Hematopoietic multipotent progenitor cell treated with erythropoietin and hydrocortisone succinate and interleukin-3 and kit ligand, for 4 days (in vitro differentiated cells): ENCODE results near the gene TRIM68.

Source experiments
- DNase-seq: peaks from one replicate; pipeline ENCODE4 v3.0.0-alpha.2; 2015

The TRIM68 gene

GRCh38 chr11:4606231-4607015 lies 1.6 kb downstream of the TRIM68 start:
- DNase-seq: peak; percentile 42

GRCh38 chr11:4605057-4605456 lies 3.0 kb downstream of the TRIM68 start:
- no peak for DNase-seq

GRCh38 chr11:4593739-4594138 lies 14.3 kb downstream of the TRIM68 start, which contains the start of gene OR52I1:
OR52I1 (plus strand) TSS chr11:4594039; CDS start chr11:4594039, 0 bp downstream.
- DNase-seq: no peak

GRCh38 chr11:4589017-4589416 lies 19.0 kb downstream of the TRIM68 start:
- DNase-seq: no peak

- DNase-seq: no peak
These were observed 26.6 kb downstream of the TRIM68 start, which contains the start of gene OR52I2 for GRCh38 chr11:4581443-4581842. OR52I2 (plus strand) TSS chr11:4581743.

- no peak for DNase-seq
These were observed 27.9 kb downstream of the TRIM68 start for GRCh38 chr11:4580124-4580523.

- DNase-seq: no peak
These were observed 29.4 kb downstream of the TRIM68 start for GRCh38 chr11:4578624-4579023.

GRCh38 chr11:4577761-4578160 lies 30.3 kb downstream of the TRIM68 start:
- no peak for DNase-seq

- no peak for DNase-seq
These were observed 31.2 kb downstream of the TRIM68 start for GRCh38 chr11:4576880-4577279.

GRCh38 chr11:4569075-4569474 lies 39.0 kb downstream of the TRIM68 start:
- no peak for DNase-seq

GRCh38 chr11:4565371-4565770 lies 42.7 kb downstream of the TRIM68 start:
- DNase-seq: no peak

GRCh38 chr11:4560467-4560866 lies 47.6 kb downstream of the TRIM68 start:
- no peak for DNase-seq

- DNase-seq: no peak
These were observed 48.2 kb downstream of the TRIM68 start for GRCh38 chr11:4559527-4560440.

GRCh38 chr11:4551346-4551979 lies 56.6 kb downstream of the TRIM68 start:
- peak; percentile 36 for DNase-seq
